Mesendoderm (in vitro differentiated cells): Measurements from ENCODE around the gene WFDC5.

Experiments used
- DNase-seq: peaks from one replicate; pipeline ENCODE4 v3.0.0; 2013
- H2AK5ac ChIP-seq: 2 replicates; pipeline ENCODE4 v1.6.1; 2013; ENCODE audit warnings: low read length, inconsistent platforms
- H2BK120ac ChIP-seq: 2 replicates; pipeline ENCODE4 v1.6.1; 2013; ENCODE audit warnings: low read depth, mild to moderate bottlenecking, low read length, moderate library complexity, mixed read lengths
- H2BK15ac ChIP-seq: replicated peaks from 2 replicates; pipeline ENCODE4 v1.6.1; 2013; ENCODE audit warnings: low read depth, mild to moderate bottlenecking, moderate library complexity
- H2BK5ac ChIP-seq: 2 replicates; pipeline ENCODE4 v1.6.1; 2013; ENCODE audit warnings: low read length, inconsistent platforms
- H3K18ac ChIP-seq: 2 replicates; pipeline ENCODE4 v1.6.1; 2013; ENCODE audit warnings: mild to moderate bottlenecking, low read length, mixed read lengths
- H3K23ac ChIP-seq: one replicate; pipeline ENCODE4 v1.6.1; 2013; ENCODE audit warnings: low read length
- H3K27ac ChIP-seq: 2 replicates; pipeline ENCODE4 v1.5.1; 2013; ENCODE audit warnings: low read depth, mild to moderate bottlenecking, inconsistent platforms, low read length, moderate library complexity
- H3K27me3 ChIP-seq: 2 replicates; pipeline ENCODE4 v1.6.1; 2013; ENCODE audit warnings: low read length, control low read depth, mild to moderate bottlenecking, inconsistent platforms; ENCODE audit not compliant: insufficient read depth, poor library complexity
- H3K36me3 ChIP-seq: 2 replicates; pipeline ENCODE4 v1.6.1; 2013; ENCODE audit warnings: low read length, inconsistent platforms; ENCODE audit not compliant: control insufficient read depth, insufficient read depth
- H3K4ac ChIP-seq: one replicate; pipeline ENCODE4 v1.6.1; 2013; ENCODE audit warnings: low read depth, mild to moderate bottlenecking, low read length, moderate library complexity
- H3K4me1 ChIP-seq: 2 replicates; pipeline ENCODE4 v1.6.1; 2013; ENCODE audit warnings: low read depth, low read length, inconsistent platforms; ENCODE audit not compliant: control insufficient read depth
- H3K4me2 ChIP-seq: 2 replicates; pipeline ENCODE4 v1.6.1; 2013; ENCODE audit warnings: low read length
- H3K4me3 ChIP-seq: 2 replicates; pipeline ENCODE4 v1.5.1; 2013; ENCODE audit warnings: mild to moderate bottlenecking, low read length
- H3K56ac ChIP-seq: one replicate; pipeline ENCODE4 v1.6.1; 2013; ENCODE audit warnings: low read length
- H3K79me1 ChIP-seq: 2 replicates; pipeline ENCODE4 v1.6.1; 2013; ENCODE audit warnings: low read length, inconsistent platforms
- H3K79me2 ChIP-seq: 2 replicates; pipeline ENCODE4 v1.6.1; 2013; ENCODE audit warnings: mild to moderate bottlenecking, low read length; ENCODE audit not compliant: control insufficient read depth, insufficient read depth
- H3K9ac ChIP-seq: 2 replicates; pipeline ENCODE4 v1.6.1; 2013; ENCODE audit warnings: low read length, inconsistent platforms
- H4K5ac ChIP-seq: one replicate; pipeline ENCODE4 v1.6.1; 2013; ENCODE audit warnings: low read length
- H4K8ac ChIP-seq: one replicate; pipeline ENCODE4 v1.6.1; 2013; ENCODE audit warnings: low read depth, mild to moderate bottlenecking, control low read depth, low read length, moderate library complexity
- WGBS: extraction: QIAGEN DNeasy Blood & Tissue Kit; methylation state at CpG from one replicate; pipeline ENCODE4 v1.1.7; 2013; ENCODE audit warnings: low lambda C conversion rate, missing lambda C conversion rate; ENCODE audit not compliant: insufficient coverage; ENCODE audit errors: extremely low coverage; 5-methylcytosine and 5-hydroxymethylcytosine counted together

WFDC5 gene

DNA sequence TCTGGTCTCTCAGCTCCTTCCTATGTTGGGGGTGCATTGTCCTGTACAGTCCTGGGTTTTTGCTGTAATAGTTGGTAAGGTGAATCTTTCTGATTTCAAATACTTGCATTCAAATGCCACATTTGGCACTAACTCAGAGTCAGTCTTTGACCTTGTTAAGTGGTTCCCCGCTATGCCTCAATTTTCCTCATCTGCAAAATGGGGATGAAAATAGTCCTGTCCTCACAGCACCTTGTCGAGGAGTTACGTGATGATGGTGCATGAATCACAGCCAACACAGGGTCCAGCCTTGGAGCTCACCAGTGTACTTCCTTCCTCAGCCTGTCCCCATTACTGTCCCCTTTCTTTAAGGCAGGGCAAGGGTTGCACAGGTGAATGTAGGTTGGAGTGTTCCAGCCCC, 1.1 kb downstream of the WFDC5 start:
- Histone ChIP-seq H3K36me3 (no peaks in the 10 kb centered on the region), H4K5ac (no peak overlapping the region), H3K4ac (no peak overlapping the region), H3K9ac (no peak overlapping the region), H2AK5ac (no peak overlapping the region), H2BK120ac (no peak overlapping the region), H3K79me1 (no peaks in the 10 kb centered on the region), H3K4me3 (no peak overlapping the region), H3K18ac (no peak overlapping the region), H3K79me2 (no peaks in the 10 kb centered on the region), H2BK5ac (no peak overlapping the region), H3K27ac (no peak overlapping the region), H3K4me2 (no peak overlapping the region), H2BK15ac (no peak overlapping the region), H3K56ac (no peak overlapping the region), H3K23ac (no peak overlapping the region), H3K27me3 (no peaks in the 10 kb centered on the region), H3K4me1 (no peaks in the 10 kb centered on the region), H4K8ac (no peak overlapping the region)
- DNase-seq, result no peak
- no CpG with 5 or more reads among the region's 3 CpGs for WGBS

DNA sequence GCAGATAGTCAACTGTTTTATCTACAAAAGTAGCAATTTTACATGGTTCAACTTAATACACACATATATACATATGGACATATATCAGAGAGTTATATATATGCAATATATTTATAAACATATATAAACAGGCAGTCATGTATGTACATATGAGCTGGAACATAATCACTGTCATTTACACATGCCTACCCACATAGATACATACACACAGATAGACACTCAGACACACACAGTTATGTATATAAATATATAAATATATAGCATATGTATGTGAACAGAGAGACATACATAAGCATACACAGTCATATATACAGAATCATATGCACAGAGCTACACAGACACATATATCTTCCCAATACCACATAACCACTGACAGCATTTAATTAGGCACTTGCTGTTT, 2.2 kb downstream of the WFDC5 start:
- no peak overlapping the region for H2BK120ac ChIP-seq
- no peak overlapping the region for H3K18ac ChIP-seq
- no peak overlapping the region for H3K27ac ChIP-seq
- H3K56ac ChIP-seq, result no peak overlapping the region
- no peaks in the 10 kb centered on the region for H3K36me3 ChIP-seq
- no peak overlapping the region for H2BK5ac ChIP-seq
- H3K23ac ChIP-seq, result no peak overlapping the region
- H3K27me3 ChIP-seq, result no peaks in the 10 kb centered on the region
- no peak overlapping the region for H3K4me3 ChIP-seq
- H3K79me2 ChIP-seq, result no peaks in the 10 kb centered on the region
- H4K5ac ChIP-seq, result no peak overlapping the region
- H2AK5ac ChIP-seq, result no peak overlapping the region
- H2BK15ac ChIP-seq, result no peak overlapping the region
- H3K4me1 ChIP-seq, result no peaks in the 10 kb centered on the region
- H3K4me2 ChIP-seq, result no peak overlapping the region
- no peaks in the 10 kb centered on the region for H3K79me1 ChIP-seq
- no peak overlapping the region for H4K8ac ChIP-seq
- H3K9ac ChIP-seq, result no peak overlapping the region
- no peak overlapping the region for H3K4ac ChIP-seq
- no peak for DNase-seq

DNA sequence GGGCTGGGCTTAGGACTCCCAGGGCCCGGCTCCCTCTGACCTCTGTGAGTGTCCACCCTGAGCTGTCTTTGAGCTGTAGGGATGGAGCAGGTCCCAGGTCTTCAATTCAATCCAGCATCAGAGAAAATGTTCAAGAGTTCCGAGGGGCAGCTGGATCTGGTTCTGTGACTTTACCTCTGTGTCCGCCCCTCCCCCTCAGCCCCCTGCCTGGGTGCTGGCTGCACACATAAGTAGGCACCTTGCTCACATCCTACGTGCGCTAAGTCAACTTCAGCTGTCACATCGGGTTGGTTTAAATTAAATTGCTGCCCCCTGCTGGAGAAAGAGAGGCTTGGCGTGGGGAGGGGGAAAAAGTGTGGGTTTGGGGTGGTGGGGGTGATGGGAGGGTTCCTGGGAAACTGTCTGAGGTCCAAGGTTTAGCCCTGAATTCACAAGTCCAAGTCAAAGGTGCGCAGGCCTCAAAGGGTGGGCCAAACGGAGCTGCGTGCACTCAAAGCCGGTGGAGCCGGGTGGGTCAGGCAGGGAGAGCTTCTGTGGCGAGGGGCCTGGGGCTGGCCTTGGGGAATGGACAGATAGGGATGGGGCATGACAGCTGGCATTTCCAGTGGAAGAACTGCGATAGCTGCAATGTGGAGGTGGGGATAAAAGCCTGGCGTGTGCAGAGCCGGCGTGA, 3.0 kb downstream of the WFDC5 start:
- no peak overlapping the region for H3K56ac ChIP-seq
- H4K8ac ChIP-seq, result no peak overlapping the region
- H2AK5ac ChIP-seq, result no peak overlapping the region
- DNase-seq, result peak; percentile 64
- H2BK15ac ChIP-seq, result no peak overlapping the region
- H2BK5ac ChIP-seq, result no peak overlapping the region
- H3K79me2 ChIP-seq, result no peaks in the 10 kb centered on the region
- H3K27me3 ChIP-seq, result no peaks in the 10 kb centered on the region
- no peak overlapping the region for H3K23ac ChIP-seq
- WGBS, result no CpG with 5 or more reads among the region's 17 CpGs
- no peak overlapping the region for H3K4me3 ChIP-seq
- no peak overlapping the region for H3K4me2 ChIP-seq
- H4K5ac ChIP-seq, result no peak overlapping the region
- H3K36me3 ChIP-seq, result no peaks in the 10 kb centered on the region
- no peak overlapping the region for H3K4ac ChIP-seq
- H3K79me1 ChIP-seq, result no peaks in the 10 kb centered on the region
- no peak overlapping the region for H2BK120ac ChIP-seq
- H3K27ac ChIP-seq, result no peak overlapping the region
- H3K18ac ChIP-seq, result no peak overlapping the region
- no peak overlapping the region for H3K9ac ChIP-seq
- no peaks in the 10 kb centered on the region for H3K4me1 ChIP-seq

DNA sequence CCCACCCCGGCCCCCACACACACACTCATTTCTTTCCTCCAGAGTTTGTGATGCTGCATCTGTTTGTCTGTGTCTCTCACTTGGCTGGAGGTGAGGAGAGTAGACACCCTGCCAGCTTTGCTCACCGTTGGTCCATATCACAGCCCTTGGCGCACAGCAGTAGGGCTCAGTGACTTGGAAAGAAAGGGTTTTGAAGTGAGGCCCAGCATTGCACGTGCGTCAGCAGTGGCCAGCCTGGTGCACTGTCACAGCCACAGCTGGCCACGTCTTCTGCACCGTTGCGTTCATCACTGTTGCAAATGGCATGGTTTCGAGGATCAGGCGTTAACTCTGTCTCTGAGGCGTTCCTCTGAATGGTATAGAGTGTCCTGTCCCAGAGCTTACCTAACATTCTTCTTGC, 3.7 kb downstream of the WFDC5 start:
- H3K36me3 ChIP-seq, result no peaks in the 10 kb centered on the region
- no peak overlapping the region for H2BK120ac ChIP-seq
- no peak overlapping the region for H2BK5ac ChIP-seq
- H3K4me3 ChIP-seq, result no peak overlapping the region
- no peak overlapping the region for H3K27ac ChIP-seq
- no peak overlapping the region for H3K18ac ChIP-seq
- H4K8ac ChIP-seq, result no peak overlapping the region
- H3K56ac ChIP-seq, result no peak overlapping the region
- no peak overlapping the region for H3K9ac ChIP-seq
- H2AK5ac ChIP-seq, result no peak overlapping the region
- H4K5ac ChIP-seq, result no peak overlapping the region
- no peaks in the 10 kb centered on the region for H3K79me1 ChIP-seq
- H3K4me2 ChIP-seq, result no peak overlapping the region
- no peaks in the 10 kb centered on the region for H3K79me2 ChIP-seq
- H3K23ac ChIP-seq, result no peak overlapping the region
- no peak for DNase-seq
- WGBS, result no CpG with 5 or more reads among the region's 11 CpGs
- no peaks in the 10 kb centered on the region for H3K27me3 ChIP-seq
- no peak overlapping the region for H2BK15ac ChIP-seq
- no peaks in the 10 kb centered on the region for H3K4me1 ChIP-seq
- H3K4ac ChIP-seq, result no peak overlapping the region

DNA sequence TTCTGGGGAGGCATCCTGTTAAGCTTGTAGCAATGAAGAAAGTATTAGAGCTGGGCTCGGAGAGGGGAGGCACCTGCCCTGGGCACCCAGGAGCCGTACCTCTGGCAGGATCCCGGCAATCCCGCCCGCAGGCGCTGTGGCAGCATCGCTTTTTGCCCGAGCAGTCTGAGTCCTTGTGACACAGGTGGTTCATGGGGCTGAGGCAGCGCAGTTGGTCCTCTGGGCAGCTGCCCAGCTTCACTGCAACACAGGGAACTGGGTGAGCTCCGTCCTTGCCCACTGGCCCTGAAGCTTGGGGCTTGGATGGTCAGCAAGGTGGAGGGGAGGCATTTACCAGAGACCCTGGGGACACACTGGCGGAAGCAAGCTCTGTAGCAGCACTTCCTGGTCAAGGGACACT, 4.7 kb downstream of the WFDC5 start:
- Histone ChIP-seq H3K4me3 (no peak overlapping the region), H3K4me1 (no peaks in the 10 kb centered on the region), H3K4me2 (no peak overlapping the region), H3K36me3 (no peaks in the 10 kb centered on the region), H3K56ac (no peak overlapping the region), H3K9ac (no peak overlapping the region), H2BK15ac (no peak overlapping the region), H3K79me1 (no peaks in the 10 kb centered on the region), H3K79me2 (no peaks in the 10 kb centered on the region), H3K18ac (no peak overlapping the region), H3K23ac (no peak overlapping the region), H3K27me3 (no peaks in the 10 kb centered on the region), H3K27ac (no peak overlapping the region), H4K8ac (no peak overlapping the region), H2BK5ac (no peak overlapping the region), H2BK120ac (no peak overlapping the region), H4K5ac (no peak overlapping the region), H2AK5ac (no peak overlapping the region), H3K4ac (no peak overlapping the region)
- WGBS, result no CpG with 5 or more reads among the region's 11 CpGs
- DNase-seq, result no peak

DNA sequence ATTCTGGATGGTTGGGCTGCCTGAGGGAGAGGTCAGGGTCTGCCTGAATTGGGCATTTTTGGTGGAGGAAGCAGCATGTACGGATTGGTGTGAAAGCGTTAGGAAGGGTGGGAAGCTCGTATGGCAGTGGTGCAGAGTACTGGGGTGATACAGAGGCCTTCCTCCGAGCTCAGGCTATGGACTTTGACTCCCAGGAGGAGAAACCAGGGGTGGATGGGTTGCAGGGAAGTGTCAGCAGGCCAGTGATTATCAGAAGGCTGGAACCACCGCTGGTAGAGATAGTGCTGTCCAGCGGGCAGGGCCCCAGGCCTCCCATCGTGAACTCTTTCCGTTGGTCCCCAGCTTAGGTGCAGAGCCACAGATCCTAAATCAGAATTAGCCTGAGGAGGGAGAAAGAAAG, 5.3 kb downstream of the WFDC5 start:
- no peak overlapping the region for H2BK120ac ChIP-seq
- H3K27me3 ChIP-seq, result no peaks in the 10 kb centered on the region
- H3K79me1 ChIP-seq, result no peaks in the 10 kb centered on the region
- H3K79me2 ChIP-seq, result no peaks in the 10 kb centered on the region
- no peak overlapping the region for H4K8ac ChIP-seq
- H3K9ac ChIP-seq, result no peak overlapping the region
- H3K36me3 ChIP-seq, result no peaks in the 10 kb centered on the region
- H3K4me1 ChIP-seq, result no peaks in the 10 kb centered on the region
- no peak overlapping the region for H3K27ac ChIP-seq
- no peak overlapping the region for H3K4me2 ChIP-seq
- no peak overlapping the region for H3K56ac ChIP-seq
- H2AK5ac ChIP-seq, result no peak overlapping the region
- H3K4ac ChIP-seq, result no peak overlapping the region
- no peak overlapping the region for H3K18ac ChIP-seq
- H3K23ac ChIP-seq, result no peak overlapping the region
- no peak overlapping the region for H2BK5ac ChIP-seq
- no peak overlapping the region for H2BK15ac ChIP-seq
- H4K5ac ChIP-seq, result no peak overlapping the region
- H3K4me3 ChIP-seq, result no peak overlapping the region
- DNase-seq, result no peak
- WGBS, result no CpG with 5 or more reads among the region's 8 CpGs
